Measurements from ENCODE around the gene CMIP.

DNA sequence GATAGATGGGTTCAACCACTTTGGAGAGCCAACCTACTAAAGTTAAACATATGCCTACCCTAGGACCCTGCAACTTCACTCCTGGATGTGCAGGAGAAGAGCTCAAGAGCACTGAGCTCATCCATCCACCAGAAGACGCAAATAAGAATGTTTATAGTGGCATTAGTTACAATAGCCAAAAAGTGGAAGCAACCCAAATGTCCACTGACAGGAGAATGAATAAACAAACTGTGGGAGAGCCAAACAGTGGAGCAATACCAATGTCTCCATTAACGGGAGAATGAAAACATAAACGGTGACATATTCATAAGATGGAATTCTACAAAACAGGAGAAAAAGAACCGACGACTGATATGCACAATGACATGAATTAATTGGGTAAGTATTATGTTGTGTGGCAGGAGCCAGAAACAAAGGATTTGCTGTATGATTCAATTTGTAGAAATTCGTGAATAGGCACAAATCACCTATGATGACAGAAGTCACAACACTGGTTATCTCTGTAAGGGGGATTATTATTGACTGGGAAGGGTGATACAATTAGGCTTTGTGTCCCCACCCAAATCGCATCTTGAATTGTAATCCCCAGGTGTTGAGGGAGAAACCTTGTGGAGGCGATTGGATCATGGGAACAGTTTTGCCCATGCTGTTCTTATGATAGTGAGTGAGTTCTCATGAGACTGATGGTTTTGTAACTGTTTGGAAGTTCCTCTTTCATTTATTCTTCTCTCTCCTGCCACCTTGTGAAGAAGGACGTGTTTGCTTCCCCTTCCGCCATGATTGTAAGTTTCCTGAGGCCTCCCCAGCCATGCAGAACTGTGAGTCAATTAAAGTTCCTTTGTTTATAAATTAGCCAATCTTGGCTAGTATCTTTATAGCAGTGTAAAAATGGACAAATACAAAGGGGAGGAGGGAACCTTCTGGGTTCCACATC is 276.6 kb downstream of the CMIP start:
- TF ChIP-seq EZH2 (IDR thresholded peaks at IDR 0.05; ENCODE audit: borderline replicate concordance, low read length): no peak
- TF ChIP-seq, protein P1, sequence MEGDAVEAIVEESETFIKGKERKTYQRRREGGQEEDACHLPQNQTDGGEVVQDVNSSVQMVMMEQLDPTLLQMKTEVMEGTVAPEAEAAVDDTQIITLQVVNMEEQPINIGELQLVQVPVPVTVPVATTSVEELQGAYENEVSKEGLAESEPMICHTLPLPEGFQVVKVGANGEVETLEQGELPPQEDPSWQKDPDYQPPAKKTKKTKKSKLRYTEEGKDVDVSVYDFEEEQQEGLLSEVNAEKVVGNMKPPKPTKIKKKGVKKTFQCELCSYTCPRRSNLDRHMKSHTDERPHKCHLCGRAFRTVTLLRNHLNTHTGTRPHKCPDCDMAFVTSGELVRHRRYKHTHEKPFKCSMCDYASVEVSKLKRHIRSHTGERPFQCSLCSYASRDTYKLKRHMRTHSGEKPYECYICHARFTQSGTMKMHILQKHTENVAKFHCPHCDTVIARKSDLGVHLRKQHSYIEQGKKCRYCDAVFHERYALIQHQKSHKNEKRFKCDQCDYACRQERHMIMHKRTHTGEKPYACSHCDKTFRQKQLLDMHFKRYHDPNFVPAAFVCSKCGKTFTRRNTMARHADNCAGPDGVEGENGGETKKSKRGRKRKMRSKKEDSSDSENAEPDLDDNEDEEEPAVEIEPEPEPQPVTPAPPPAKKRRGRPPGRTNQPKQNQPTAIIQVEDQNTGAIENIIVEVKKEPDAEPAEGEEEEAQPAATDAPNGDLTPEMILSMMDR (conservative IDR thresholded peaks at IDR 0.05 in 1 of 2, IDR thresholded peaks at IDR 0.05 in 1 of 2; ENCODE audit: extremely low read depth in 1 of 2, insufficient read depth in 1 of 2, low read depth in 1 of 2, low read length in 2 of 2): no peak
